Astrocyte (in vitro differentiated cells and primary cell): Measurements from ENCODE around the gene ATP6V1E1. TPM values are rescaled to one million over a fixed set of nuclear protein-coding genes. Genes with fewer than 3 reads are reported as not detected.
"Not testable (repeated sequence)": the region's sequence is repeated elsewhere in the genome, so short reads cannot be mapped to it uniquely, and the experiment has no call there.

Source experiments
- DNase-seq: peaks from one replicate; pipeline ENCODE4 v3.0.0-alpha.2; 2010; ENCODE audit warnings: low read depth
- FAIRE-seq: peaks from 2 replicates; lab custom pipeline; 2011; peaks lifted over from hg19 to GRCh38; lab: Jason Lieb, UNC
- H2AFZ ChIP-seq: 2 replicates; pipeline ENCODE4 v1.6.0; 2012; ENCODE audit warnings: low read depth, low read length, inconsistent platforms
- H3K27ac ChIP-seq: 2 replicates; pipeline ENCODE4 v1.5.1; 2011; ENCODE audit warnings: low read depth, low read length, inconsistent platforms
- H3K27me3 ChIP-seq: 2 replicates; pipeline ENCODE4 v1.6.0; 2011; ENCODE audit warnings: low read length, inconsistent platforms; ENCODE audit not compliant: insufficient read depth
- H3K36me3 ChIP-seq: 2 replicates; pipeline ENCODE4 v1.5.1; 2011; ENCODE audit warnings: low read length, inconsistent platforms; ENCODE audit not compliant: insufficient read depth
- H3K4me1 ChIP-seq: 2 replicates; pipeline ENCODE4 v1.5.1; 2011; ENCODE audit warnings: low read length, inconsistent platforms; ENCODE audit not compliant: insufficient read depth
- H3K4me2 ChIP-seq: 2 replicates; pipeline ENCODE4 v1.6.0; 2012; ENCODE audit warnings: low read length, inconsistent platforms
- H3K4me3 ChIP-seq: 2 replicates; pipeline ENCODE4 v1.5.1; 2011; ENCODE audit warnings: low read depth, mild to moderate bottlenecking, low read length, inconsistent platforms; ENCODE audit not compliant: insufficient read depth
- H3K79me2 ChIP-seq: 2 replicates; pipeline ENCODE4 v1.6.0; 2012; ENCODE audit warnings: mild to moderate bottlenecking, low read length, inconsistent platforms; ENCODE audit not compliant: insufficient read depth
- H3K9ac ChIP-seq: 2 replicates; pipeline ENCODE4 v1.6.0; 2012; ENCODE audit warnings: mild to moderate bottlenecking, low read length, inconsistent platforms
- H3K9me3 ChIP-seq: 2 replicates; pipeline ENCODE4 v1.5.1; 2012; ENCODE audit warnings: low read depth, mild to moderate bottlenecking, low read length, inconsistent platforms; ENCODE audit not compliant: insufficient read depth
- H4K20me1 ChIP-seq: 2 replicates; pipeline ENCODE4 v1.6.0; 2012; ENCODE audit warnings: low read length, inconsistent platforms; ENCODE audit not compliant: insufficient read depth
- H3K27ac Mint-ChIP-seq: one replicate; pipeline ENCODE4 v1.8.0; 2021; ENCODE audit warnings: mild to moderate bottlenecking, mixed read lengths; ENCODE audit not compliant: unreplicated experiment
- H3K27me3 Mint-ChIP-seq: one replicate; pipeline ENCODE4 v1.8.0; 2021; ENCODE audit warnings: low read depth, mixed read lengths; ENCODE audit not compliant: unreplicated experiment
- H3K36me3 Mint-ChIP-seq: one replicate; pipeline ENCODE4 v1.8.0; 2021; ENCODE audit warnings: low read depth, mixed read lengths; ENCODE audit not compliant: unreplicated experiment
- H3K4me1 Mint-ChIP-seq: one replicate; pipeline ENCODE4 v1.8.0; 2021; ENCODE audit warnings: low read depth, mixed read lengths; ENCODE audit not compliant: unreplicated experiment
- H3K4me3 Mint-ChIP-seq: one replicate; pipeline ENCODE4 v1.8.0; 2021; ENCODE audit warnings: mild to moderate bottlenecking, moderate library complexity, mixed read lengths; ENCODE audit not compliant: unreplicated experiment
- H3K9me3 Mint-ChIP-seq: one replicate; pipeline ENCODE4 v1.8.0; 2021; ENCODE audit warnings: mild to moderate bottlenecking, mixed read lengths; ENCODE audit not compliant: unreplicated experiment
- CTCF ChIP-seq: IDR thresholded peaks from 2 replicates; pipeline ENCODE4 v1.5.1; 2011; ENCODE audit warnings: low read depth, mild to moderate bottlenecking, inconsistent platforms, low read length, moderate library complexity; ENCODE audit not compliant: insufficient read depth
- EZH2 ChIP-seq: IDR thresholded peaks from 2 replicates; pipeline ENCODE4 v1.6.1; 2012; ENCODE audit warnings: mild to moderate bottlenecking, low read length, inconsistent platforms; ENCODE audit not compliant: insufficient read depth
- total RNA-seq: library from RNA; stranded (reverse); gene quantifications from 2 replicates; pipeline ENCODE4 v1.2.1, GENCODE V29; 2021

ATP6V1E1 gene
- total RNA-seq, 1 donor from 2014 or later = 160 TPM

- no peaks in the 10 kb centered on the region for H3K27me3 ChIP-seq
- peaks cover 5% of the 10 kb centered on the region for H4K20me1 ChIP-seq
- no peak overlapping the region for H3K27ac ChIP-seq
- H3K9ac ChIP-seq = no peak overlapping the region
- FAIRE-seq (no peak), DNase-seq (no peak)
- no peaks in the 10 kb centered on the region for H3K36me3 Mint-ChIP-seq
- H3K36me3 ChIP-seq = no peaks in the 10 kb centered on the region
- peak overlapping the region; percentile 53 for H3K27ac Mint-ChIP-seq
- no peaks in the 10 kb centered on the region for H3K27me3 Mint-ChIP-seq
- no peaks in the 10 kb centered on the region for H3K4me1 Mint-ChIP-seq
- TF ChIP-seq CTCF (no peak), EZH2 (no peak)
- H3K4me3 Mint-ChIP-seq = no peak overlapping the region
- no peaks in the 10 kb centered on the region for H3K4me1 ChIP-seq
- H3K4me3 ChIP-seq = no peak overlapping the region
- no peaks in the 10 kb centered on the region for H3K9me3 Mint-ChIP-seq
- H3K9me3 ChIP-seq = no peaks in the 10 kb centered on the region
- H2AFZ ChIP-seq = no peak overlapping the region
- H3K4me2 ChIP-seq = no peak overlapping the region
- peaks cover 42% of the 10 kb centered on the region for H3K79me2 ChIP-seq
Measured at GRCh38 chr22:17647452-17647851, 18.9 kb upstream of the ATP6V1E1 start.

GRCh38 chr22:17642357-17642756 lies 13.8 kb upstream of the ATP6V1E1 start:
- H3K9me3 ChIP-seq, H3K4me1 Mint-ChIP-seq, H3K36me3 Mint-ChIP-seq, H3K27me3 ChIP-seq, H3K4me2 ChIP-seq, H3K9ac ChIP-seq, H3K27ac ChIP-seq, H2AFZ ChIP-seq, H3K9me3 Mint-ChIP-seq, H3K27ac Mint-ChIP-seq, DNase-seq, H3K4me3 Mint-ChIP-seq, H4K20me1 ChIP-seq, FAIRE-seq, H3K4me3 ChIP-seq, H3K4me1 ChIP-seq, H3K27me3 Mint-ChIP-seq, H3K36me3 ChIP-seq: not testable (repeated sequence)
- H3K79me2 ChIP-seq = peaks cover 57% of the 10 kb centered on the region

GRCh38 chr22:17641269-17641668 lies 12.7 kb upstream of the ATP6V1E1 start:
- H3K36me3 Mint-ChIP-seq = peaks cover 4% of the 10 kb centered on the region
- Histone ChIP-seq H3K9ac (no peak overlapping the region), H3K4me2 (no peak overlapping the region), H3K4me1 (peaks cover 9% of the 10 kb centered on the region), H3K4me3 (no peak overlapping the region), H4K20me1 (peaks cover 4% of the 10 kb centered on the region), H3K9me3 (no peaks in the 10 kb centered on the region), H2AFZ (no peak overlapping the region), H3K79me2 (peaks cover 55% of the 10 kb centered on the region), H3K27me3 (no peaks in the 10 kb centered on the region), H3K36me3 (no peaks in the 10 kb centered on the region), H3K27ac (no peak overlapping the region)
- H3K4me1 Mint-ChIP-seq = peaks cover 4% of the 10 kb centered on the region
- DNase-seq = no peak
- no peak for FAIRE-seq
- no peaks in the 10 kb centered on the region for H3K9me3 Mint-ChIP-seq
- no peak overlapping the region for H3K27ac Mint-ChIP-seq
- TF ChIP-seq EZH2 (no peak), CTCF (no peak)
- no peaks in the 10 kb centered on the region for H3K27me3 Mint-ChIP-seq
- no peak overlapping the region for H3K4me3 Mint-ChIP-seq
